Ascending aorta (tissue), 2 donors: Measurements from ENCODE around the gene CREB5. TPM values are rescaled to one million over a fixed set of nuclear protein-coding genes. Genes with fewer than 3 reads are reported as not detected.

Source experiments
- DNase-seq, 2 donors: peaks; one replicate each; pipeline ENCODE4 v3.0.0-alpha.2; 2019; ENCODE audit warnings: low spot score in 2 of 2
- H3K27ac ChIP-seq, 2 donors: fragments of 200-600 bp; sonication (generic); one replicate each; pipeline ENCODE4 v1.5.1; 2016 to 2017; ENCODE audit warnings: mild to moderate bottlenecking in 1 of 2
- H3K27me3 ChIP-seq: fragments of 200-600 bp; sonication (generic); one replicate; pipeline ENCODE4 v1.5.1; 2017
- H3K36me3 ChIP-seq, 2 donors: fragments of 200-600 bp; sonication (generic); one replicate each; pipeline ENCODE4 v1.5.1; 2016
- H3K4me1 ChIP-seq, 2 donors: fragments of 200-600 bp; sonication (generic); one replicate each; pipeline ENCODE4 v1.5.1; 2016 to 2017; ENCODE audit warnings: mild to moderate bottlenecking in 1 of 2
- H3K4me3 ChIP-seq, 2 donors: fragments of 200-600 bp; sonication (generic); one replicate each; pipeline ENCODE4 v1.5.1; 2016 to 2017; ENCODE audit warnings: mild to moderate bottlenecking in 1 of 2
- H3K9me3 ChIP-seq, 2 donors: fragments of 200-600 bp; sonication (generic); one replicate each; pipeline ENCODE4 v1.5.1; 2016
- intact Hi-C: fragments of 100-400 bp; cut with DNase I; formaldehyde crosslinking; loops from one replicate; pipeline ENCODE4 v1.15.1; 2023
- total RNA-seq: library from RNA; depleted of rRNA; stranded (reverse); fragments of >200 nt; gene quantifications from one replicate; pipeline ENCODE4 v1.1.0, GENCODE V29; 2016
- TF ChIP-seq, protein P1 (sequence below), 3 experiments: fragments of 200-600 bp in 2 of 3; fragments of 450-650 bp in 1 of 3; sonication (generic) in 2 of 3; IDR thresholded peaks; one replicate each; pipeline ENCODE4 v1.5.1; 2016 to 2019; ENCODE audit warnings: antibody characterized with exemption in 3 of 3, mild to moderate bottlenecking in 1 of 3, moderate library complexity in 1 of 3

Gene CREB5
- total RNA-seq, 1 donor from 2014 or later = 143 TPM

DNA sequence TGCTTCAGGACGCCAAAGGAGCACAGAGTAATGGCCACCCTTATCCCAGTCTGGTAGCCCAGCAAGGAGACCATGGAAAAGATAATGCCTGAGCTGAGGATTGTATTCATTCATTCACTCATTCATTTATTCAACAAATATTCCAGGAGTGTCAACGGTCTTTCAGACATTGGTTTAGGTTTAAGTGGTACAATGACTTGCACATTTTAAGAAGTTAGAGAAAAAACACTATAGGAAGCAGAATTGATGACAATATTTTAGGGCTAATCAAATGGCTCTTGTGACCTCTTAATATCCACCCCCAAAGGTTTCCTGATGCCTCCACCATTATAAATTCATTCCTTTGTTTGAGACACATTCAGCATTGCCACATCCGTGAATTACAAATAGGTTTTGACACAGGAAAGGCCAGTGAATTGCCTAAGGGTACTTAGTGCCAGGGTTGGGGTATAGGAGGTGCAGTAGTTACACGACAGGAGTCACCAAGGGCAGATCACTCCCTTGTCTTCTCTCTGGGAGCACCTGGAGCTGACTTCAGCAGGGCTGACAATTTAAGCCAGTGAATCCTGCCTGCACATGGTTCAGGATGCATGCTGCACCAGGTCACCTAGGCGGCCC lies 269.5 kb downstream of the CREB5 start:
- TF ChIP-seq, protein P1, sequence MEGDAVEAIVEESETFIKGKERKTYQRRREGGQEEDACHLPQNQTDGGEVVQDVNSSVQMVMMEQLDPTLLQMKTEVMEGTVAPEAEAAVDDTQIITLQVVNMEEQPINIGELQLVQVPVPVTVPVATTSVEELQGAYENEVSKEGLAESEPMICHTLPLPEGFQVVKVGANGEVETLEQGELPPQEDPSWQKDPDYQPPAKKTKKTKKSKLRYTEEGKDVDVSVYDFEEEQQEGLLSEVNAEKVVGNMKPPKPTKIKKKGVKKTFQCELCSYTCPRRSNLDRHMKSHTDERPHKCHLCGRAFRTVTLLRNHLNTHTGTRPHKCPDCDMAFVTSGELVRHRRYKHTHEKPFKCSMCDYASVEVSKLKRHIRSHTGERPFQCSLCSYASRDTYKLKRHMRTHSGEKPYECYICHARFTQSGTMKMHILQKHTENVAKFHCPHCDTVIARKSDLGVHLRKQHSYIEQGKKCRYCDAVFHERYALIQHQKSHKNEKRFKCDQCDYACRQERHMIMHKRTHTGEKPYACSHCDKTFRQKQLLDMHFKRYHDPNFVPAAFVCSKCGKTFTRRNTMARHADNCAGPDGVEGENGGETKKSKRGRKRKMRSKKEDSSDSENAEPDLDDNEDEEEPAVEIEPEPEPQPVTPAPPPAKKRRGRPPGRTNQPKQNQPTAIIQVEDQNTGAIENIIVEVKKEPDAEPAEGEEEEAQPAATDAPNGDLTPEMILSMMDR (IDR thresholded peaks at IDR 0.05) = no peak
- Histone ChIP-seq H3K27me3 (no peaks in the 10 kb centered on the region), H3K27ac (no peak overlapping the region), H3K4me1 (peaks cover 0 to 5% of the 10 kb centered on the region in 2 donors), H3K9me3 (no peaks in the 10 kb centered on the region), H3K36me3 (no peaks in the 10 kb centered on the region), H3K4me3 (no peak overlapping the region)
- intact Hi-C loops = loop anchor here (2.0 to 10.0 kb wide), 3 partner anchors 139 to 1603 kb away; partner anchors contain the start of genes HIBADH and ZNRF2
- no peak for DNase-seq

DNA sequence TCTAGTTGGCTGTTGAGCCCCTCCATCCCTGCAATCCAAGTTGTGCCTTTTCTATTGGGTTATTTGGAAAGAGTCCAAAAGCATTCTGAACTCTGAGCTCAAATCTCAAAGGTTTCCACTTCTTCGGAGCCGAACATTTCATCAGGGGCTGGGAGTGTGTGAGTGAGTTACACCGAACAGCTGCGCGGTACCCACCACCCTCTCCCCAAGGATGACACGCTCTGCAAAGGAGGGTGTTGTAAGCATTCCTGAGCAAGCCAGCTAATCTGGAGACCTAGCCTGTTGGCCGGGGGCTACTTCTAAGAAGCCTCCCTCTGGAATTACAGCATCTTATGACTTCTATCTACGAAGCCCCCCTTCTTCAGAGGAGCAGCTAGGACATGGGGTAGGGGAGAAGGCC lies 270.5 kb downstream of the CREB5 start:
- TF ChIP-seq, protein P1 (IDR thresholded peaks at IDR 0.05) = no peak

DNA sequence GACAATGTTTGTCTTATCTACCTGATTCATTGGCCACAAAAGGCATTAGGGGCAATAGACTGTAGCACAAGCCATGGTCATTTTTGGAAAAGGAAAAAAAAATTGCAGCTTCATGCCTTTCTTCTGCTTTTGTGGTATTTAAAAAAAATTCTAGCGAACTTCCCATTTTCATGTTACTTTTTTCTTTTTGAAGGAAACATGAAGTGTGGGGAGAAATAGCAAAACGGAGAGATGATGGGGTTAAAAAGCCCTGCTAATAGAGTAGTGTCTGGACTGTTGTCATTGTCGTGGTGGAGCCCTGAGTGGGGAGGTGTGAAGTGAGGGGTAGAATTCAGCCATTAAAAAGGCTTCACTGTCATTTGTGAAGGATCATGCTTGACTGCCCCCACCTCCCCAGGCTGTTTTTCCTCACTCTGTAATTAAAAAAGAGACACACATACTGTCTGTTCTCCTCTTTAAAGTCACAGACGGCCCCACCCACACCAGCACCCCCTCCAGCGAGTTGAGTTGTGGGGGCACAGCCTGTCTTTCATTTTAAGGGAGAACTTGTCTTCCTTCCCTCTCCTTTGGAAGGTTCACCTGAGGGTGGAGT lies 272.4 kb downstream of the CREB5 start:
- intact Hi-C loops = loop anchor here (1.0 to 10.0 kb wide), 4 partner anchors 168 to 1600 kb away; partner anchors contain the start of genes HIBADH and ZNRF2
- H3K4me1 ChIP-seq = peaks cover 4 to 14% of the 10 kb centered on the region in 2 donors
- H3K27ac ChIP-seq = peak overlapping the region; percentile 66 to 80

More for the DNA sequence above, 270.5 kb downstream of the CREB5 start:
- no peak for DNase-seq
- Histone ChIP-seq H3K27me3 (no peaks in the 10 kb centered on the region), H3K36me3 (no peaks in the 10 kb centered on the region), H3K4me1 (peaks cover 0 to 8% of the 10 kb centered on the region in 2 donors), H3K9me3 (no peaks in the 10 kb centered on the region), H3K27ac (no peak overlapping the region), H3K4me3 (no peak overlapping the region)
- intact Hi-C loops = loop anchor here (2.0 to 10.0 kb wide), 3 partner anchors 140 to 1602 kb away; partner anchors contain the start of genes HIBADH and ZNRF2

DNA sequence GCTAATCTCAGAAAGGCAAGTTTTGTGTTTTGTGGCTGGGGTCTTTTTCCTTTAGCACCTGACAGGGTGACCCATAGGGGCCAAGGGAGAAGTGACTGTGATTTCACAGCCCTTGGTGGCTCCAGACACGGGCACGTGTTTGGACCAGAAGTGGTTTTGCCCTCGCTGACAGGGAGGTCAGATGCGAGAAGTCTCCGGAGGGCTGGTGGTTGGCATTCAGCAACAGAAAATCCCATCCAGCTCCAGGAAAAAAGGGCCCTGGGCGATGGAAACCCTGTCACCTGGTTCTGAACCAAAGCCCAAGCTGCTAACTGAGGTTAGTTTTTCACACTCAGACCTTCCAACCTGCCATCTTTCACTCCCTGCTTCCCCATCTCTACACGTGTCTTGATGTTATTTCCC lies 272.9 kb downstream of the CREB5 start:
- TF ChIP-seq, protein P1 (IDR thresholded peaks at IDR 0.05) = no peak
- H3K27me3 ChIP-seq = no peaks in the 10 kb centered on the region
- intact Hi-C loops = loop anchor here (1.0 to 10.0 kb wide), 4 partner anchors 167 to 1600 kb away; partner anchors contain the start of genes HIBADH and ZNRF2
- no peaks in the 10 kb centered on the region for H3K9me3 ChIP-seq
- DNase-seq = peak; percentile 16 to 72
- peak overlapping the region; percentile 66 to 80 for H3K27ac ChIP-seq
- H3K4me3 ChIP-seq = peak overlapping the region in 1 of 2 donors; percentile 66
- no peaks in the 10 kb centered on the region for H3K36me3 ChIP-seq
- peaks cover 4 to 14% of the 10 kb centered on the region in 2 donors for H3K4me1 ChIP-seq

More for the DNA sequence above, 272.4 kb downstream of the CREB5 start:
- TF ChIP-seq, protein P1 (IDR thresholded peaks at IDR 0.05) = no peak
- no peak for DNase-seq
- H3K4me3 ChIP-seq = peak overlapping the region in 1 of 2 donors; percentile 66
- H3K36me3 ChIP-seq = no peaks in the 10 kb centered on the region
- H3K9me3 ChIP-seq = no peaks in the 10 kb centered on the region
- H3K27me3 ChIP-seq = no peaks in the 10 kb centered on the region

DNA sequence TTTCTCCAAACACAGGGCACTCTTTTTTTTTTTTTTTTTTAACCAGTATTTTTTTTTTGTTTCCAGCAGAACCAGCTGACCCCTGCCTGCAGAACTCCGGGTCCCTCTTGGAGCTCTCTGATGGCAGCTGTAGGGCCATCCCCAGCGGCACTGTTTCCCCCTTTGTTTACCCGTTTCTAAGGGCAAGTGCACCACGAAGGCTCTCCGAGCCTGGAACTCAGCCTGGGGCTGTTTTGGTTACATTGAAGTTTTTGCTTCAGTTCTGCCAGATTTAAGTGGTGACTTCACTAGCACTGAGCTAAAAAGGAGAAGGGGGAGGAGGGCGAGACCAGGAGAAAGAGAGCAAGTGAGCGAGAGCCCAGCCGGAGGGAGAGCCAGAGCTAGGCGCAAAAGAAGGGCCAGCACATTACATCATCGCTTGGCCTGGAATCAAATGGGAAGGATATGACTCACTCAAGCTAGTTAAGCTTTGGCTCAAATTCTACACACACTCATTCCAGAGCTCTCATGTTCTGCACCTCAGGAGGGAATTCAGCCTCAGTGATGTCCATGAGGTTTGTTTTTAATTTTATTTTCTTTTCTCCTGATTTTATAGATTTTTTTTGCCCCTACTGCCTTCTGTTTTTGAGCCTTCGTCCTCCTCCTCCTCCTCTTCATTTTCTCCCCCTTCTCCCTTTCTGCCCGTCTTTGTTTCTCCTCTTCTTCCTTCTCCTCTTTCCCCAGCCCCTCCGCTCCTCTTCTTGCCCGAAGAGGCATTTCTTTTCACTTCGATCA lies 273.5 kb downstream of the CREB5 start:
- intact Hi-C loops = loop anchor here (1.0 to 10.0 kb wide), 5 partner anchors 65 to 1599 kb away; partner anchors contain the start of genes HIBADH and ZNRF2
- Histone ChIP-seq H3K27me3 (no peaks in the 10 kb centered on the region), H3K4me3 (peak overlapping the region; percentile 27 to 66), H3K4me1 (peaks cover 4 to 14% of the 10 kb centered on the region in 2 donors), H3K36me3 (no peaks in the 10 kb centered on the region), H3K27ac (peak overlapping the region; percentile 80 to 92), H3K9me3 (no peaks in the 10 kb centered on the region)
- TF ChIP-seq, protein P1 (IDR thresholded peaks at IDR 0.05) = no peak
- DNase-seq = peak; percentile 88 to 99
